GM12872 (cell line): Measurements from ENCODE around the gene TSFM.
A peak's percentile ranks its signal among the peaks of the same experiment; 100 is the strongest.

Experiments used
- TF ChIP-seq, protein P1 (sequence below): IDR thresholded peaks from 3 replicates; pipeline ENCODE4 v1.5.1; 2011; ENCODE audit warnings: low read depth, mild to moderate bottlenecking, low read length, moderate library complexity; ENCODE audit not compliant: insufficient read depth

TSFM gene

DNA sequence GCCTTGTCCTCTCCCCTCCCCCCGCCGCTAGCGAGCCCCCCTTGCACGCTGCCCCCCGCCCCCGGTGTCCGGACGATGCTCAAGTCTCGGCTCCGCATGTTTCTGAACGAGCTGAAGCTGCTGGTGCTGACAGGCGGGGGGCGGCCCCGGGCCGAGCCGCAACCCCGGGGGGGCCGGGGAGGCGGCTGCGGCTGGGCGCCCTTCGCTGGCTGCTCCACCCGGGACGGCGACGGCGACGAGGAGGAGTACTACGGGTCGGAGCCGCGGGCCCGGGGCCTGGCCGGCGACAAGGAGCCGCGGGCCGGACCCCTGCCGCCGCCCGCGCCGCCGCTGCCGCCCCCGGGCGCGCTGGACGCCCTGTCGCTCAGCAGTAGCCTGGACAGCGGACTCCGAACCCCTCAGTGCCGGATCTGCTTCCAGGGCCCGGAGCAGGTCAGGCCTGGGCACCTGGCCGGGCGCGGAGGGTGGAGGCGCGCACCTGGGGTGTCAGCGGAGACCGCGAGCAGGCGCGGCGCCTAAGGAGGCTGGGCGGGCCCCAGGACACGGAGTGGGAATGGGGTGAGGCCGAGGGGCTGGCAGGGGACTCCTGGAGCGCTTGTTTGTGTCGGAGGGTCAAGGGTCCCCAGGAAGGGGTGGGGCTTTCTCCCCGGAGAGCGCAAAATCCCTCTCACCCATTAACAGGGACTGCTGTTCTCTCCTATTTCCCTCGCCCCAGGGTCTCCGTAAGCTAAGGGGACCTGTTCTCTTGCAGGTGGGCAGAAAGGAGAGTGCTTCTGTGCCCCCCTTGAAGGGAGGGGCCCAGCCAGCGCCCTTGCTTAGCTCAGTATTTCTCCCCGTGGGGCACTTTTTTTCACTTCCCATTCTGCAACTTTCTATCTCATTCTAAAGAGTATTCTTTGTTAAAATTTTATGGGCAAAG is 26.9 kb upstream of the TSFM start:
- TF ChIP-seq, protein P1, sequence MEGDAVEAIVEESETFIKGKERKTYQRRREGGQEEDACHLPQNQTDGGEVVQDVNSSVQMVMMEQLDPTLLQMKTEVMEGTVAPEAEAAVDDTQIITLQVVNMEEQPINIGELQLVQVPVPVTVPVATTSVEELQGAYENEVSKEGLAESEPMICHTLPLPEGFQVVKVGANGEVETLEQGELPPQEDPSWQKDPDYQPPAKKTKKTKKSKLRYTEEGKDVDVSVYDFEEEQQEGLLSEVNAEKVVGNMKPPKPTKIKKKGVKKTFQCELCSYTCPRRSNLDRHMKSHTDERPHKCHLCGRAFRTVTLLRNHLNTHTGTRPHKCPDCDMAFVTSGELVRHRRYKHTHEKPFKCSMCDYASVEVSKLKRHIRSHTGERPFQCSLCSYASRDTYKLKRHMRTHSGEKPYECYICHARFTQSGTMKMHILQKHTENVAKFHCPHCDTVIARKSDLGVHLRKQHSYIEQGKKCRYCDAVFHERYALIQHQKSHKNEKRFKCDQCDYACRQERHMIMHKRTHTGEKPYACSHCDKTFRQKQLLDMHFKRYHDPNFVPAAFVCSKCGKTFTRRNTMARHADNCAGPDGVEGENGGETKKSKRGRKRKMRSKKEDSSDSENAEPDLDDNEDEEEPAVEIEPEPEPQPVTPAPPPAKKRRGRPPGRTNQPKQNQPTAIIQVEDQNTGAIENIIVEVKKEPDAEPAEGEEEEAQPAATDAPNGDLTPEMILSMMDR: no peak

DNA sequence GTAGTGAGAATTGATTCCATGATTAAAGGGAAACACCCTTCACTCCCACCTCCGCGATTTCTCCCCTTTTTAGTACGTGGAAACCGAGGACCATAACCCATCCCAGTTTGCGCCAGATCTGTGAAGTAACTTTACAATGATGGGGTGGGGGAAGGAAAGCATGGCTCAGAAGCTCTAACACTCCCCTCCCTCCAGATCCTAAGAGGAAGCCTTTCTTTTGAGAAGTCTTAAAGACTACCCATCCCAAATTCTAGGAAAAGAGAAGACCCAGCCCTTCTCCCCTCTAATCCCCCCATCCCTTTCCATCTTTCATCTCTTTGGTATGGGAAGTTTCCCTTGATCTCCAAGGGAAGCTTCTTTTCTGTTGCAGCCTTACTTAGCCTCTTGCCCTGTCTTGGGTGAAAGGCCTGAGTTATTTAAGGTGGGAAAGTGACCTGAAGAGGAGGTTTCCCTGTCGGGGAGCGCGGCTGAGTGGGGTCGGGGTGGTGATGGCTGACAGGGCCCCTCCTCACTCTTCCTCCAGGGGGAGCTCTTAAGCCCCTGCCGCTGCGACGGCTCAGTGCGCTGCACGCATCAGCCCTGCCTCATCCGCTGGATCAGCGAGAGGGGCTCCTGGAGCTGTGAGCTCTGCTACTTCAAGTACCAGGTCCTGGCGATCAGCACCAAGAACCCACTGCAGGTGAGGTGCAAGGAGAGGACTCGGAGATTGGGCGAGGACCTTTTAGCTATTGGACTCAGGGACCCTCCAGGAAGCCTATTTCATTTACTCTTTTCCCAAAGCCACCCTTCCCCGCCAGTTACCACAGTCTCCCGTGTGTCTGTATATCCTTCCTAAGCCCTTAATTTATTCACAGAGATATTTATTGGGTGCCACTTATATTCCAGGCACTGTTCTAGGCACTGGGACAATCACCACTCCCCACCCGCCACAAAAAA is 25.9 kb upstream of the TSFM start:
- TF ChIP-seq, protein P1: peak; percentile 94

DNA sequence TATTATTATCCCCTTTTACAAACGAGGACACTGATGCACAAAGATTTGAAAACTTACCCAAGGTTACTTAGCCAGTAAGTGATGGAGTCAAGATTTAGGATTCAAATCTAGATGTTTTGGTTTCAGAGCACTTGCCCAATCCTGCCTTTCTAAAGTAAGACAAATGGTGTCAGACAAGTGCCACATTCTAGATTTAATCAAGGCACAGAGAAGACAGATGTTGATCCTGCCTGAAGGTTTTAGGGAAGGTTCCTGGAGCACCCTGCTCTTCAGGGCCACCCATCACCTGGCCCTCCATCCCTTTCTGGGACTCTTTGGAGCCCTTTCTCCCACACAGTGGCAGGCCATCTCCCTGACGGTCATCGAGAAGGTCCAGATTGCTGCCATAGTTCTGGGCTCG is 24.8 kb upstream of the TSFM start:
- TF ChIP-seq, protein P1: no peak

DNA sequence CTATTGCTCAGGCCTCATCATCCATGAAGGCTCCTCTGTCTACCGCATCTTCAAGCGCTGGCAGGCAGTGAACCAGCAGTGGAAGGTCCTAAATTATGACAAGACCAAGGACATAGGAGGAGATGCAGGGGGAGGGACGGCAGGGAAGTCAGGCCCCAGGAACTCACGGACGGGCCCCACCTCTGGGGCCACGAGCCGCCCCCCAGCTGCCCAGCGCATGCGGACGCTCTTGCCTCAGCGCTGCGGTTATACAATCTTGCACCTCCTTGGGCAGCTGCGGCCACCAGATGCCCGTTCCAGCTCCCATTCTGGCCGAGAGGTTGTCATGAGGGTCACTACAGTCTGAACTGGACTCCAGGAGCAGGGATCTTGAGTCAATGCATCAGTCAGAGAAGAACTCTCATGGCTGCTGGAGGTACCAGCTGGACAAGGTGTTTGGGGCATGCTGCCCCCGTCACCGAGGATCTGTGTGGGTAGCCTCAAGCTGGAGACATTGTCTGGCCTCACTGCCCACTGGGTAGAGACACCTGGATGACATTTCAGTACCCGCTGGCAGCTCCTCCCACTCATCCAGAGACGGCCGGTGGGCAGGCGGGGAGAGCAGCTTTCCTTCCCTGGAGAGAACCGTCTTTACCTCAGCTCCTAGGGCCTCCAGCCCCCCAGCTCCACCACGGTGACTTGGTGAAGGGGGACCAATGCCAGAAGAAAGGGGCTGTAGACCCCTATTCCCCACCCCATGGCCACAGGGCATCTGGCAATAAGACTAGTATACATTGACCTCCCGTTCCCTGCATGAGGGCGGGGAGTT is 23.8 kb upstream of the TSFM start:
- TF ChIP-seq, protein P1: no peak

DNA sequence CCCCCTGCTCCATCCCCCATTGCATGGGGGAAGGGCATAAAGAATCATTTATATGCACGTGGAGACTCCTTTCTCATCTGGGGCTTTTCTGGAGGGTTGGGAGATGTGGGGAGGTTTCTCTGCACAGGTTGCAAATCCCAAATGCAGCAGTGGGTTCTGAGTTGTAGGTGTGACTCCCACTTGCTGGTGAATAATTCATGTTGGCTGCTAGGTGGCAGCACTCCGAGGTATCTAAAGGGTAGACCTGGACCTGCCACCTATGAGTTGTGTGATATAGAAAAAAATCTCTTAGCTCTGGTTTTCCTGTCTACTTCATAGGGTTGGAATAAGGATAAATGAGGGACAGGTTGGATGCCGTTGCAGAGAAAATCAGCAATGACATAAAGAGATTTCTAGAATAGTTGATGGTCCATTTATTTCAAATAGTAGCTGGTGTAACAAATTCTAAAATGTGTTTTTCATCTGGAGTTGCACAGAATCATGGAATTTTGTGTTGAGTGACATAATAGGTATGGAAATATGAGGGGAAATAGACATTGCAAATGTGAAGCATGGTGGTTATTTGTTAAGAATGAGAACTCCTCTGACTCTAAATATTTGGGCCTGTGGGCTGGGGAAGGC is 23.1 kb upstream of the TSFM start:
- TF ChIP-seq, protein P1: peak; percentile 66

DNA sequence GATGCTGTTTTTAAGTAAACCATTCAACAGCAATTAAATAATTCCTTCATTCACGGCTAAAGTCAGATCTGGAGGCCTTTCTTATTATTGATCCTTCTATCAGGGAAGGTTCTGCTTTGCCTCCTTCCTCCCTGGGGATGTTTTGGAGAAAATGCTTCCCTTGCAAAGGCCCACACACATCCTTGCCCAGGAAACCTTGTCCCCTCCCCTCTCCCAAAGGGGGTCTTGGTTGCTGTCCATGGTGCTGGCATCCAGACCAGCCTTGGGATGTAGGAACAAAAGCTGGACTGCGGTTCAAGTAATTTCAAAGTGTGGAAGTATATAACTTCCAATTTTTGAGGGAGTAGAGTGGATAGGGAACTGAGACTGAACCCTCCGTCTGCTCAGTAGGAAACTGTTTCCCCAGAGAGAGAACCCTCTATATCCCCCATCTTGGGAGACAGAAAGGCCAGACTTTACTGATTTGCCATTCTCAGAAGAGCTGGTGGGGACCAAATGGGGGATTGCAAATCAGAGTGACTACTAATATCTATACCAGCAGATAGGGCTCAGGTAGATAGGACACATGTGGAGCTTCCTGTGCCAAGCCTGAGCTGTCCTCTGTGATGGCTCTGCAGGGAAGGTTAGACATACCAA is 22.1 kb upstream of the TSFM start:
- TF ChIP-seq, protein P1: no peak
